Retina (tissue), 1 donor: ENCODE measurements around the gene GPHA2.
A peak's percentile ranks its signal among the peaks of the same experiment; 100 is the strongest.

Experiments
- DNase-seq: peaks from one replicate; pipeline ENCODE4 v3.0.0-alpha.2; 2016

GPHA2 gene

DNA sequence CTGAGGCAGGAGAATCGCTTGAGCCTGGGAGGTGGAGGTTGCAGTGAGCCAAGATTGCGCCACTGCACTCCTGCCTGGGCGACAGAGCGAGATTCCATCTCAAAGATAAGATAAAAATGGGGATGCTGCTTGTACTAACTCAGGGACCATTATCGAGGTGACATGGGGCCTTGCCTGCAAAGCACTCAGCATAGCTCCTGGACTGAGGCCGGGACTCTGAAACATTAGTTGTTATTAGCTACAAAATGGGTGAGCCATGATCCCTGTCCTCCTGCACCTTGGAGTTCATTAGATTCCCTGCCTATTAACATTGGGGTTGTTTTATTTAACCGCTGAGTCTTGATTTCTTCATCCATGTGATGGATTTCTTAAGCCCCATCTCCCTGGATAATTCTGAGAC, 6.1 kb downstream of the GPHA2 start:
- no peak for DNase-seq

DNA sequence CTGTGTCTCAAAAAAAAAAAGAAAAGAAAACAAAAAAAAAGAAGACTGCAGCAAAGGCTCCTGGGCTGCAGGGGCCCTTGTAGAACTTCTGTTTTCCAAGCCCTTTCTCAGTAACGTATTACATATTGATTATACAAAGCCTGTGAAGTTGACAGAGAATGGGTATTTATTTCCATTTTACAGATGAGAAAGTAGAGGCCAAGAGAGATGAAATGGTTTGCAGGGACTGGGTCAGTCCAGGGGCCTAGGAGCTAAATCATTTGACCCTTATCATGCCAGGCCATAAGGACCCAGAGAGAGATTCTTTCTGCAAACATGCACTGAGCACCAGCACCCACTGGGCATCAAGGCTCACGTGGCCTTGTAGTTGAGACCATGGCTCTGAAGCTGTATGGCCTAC, 6.7 kb downstream of the GPHA2 start:
- DNase-seq = no peak

DNA sequence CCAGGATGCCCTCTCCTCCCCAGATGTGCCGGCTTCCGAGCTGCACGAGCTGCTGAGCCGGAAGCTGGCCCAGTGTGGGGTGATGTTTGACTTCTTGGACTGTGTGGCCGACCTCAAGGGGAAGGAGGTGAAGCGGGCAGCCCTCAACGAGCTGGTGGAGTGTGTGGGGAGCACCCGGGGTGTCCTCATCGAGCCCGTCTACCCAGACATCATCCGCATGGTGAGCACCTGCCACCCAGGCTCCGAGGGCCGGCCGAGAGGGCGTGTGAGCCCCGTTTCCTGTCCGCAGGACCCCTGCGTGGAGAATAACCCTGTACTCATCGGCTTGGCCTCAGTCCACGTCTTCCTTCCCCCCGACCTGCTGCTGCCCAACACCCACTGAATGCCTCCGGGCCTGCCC, 9.0 kb downstream of the GPHA2 start:
- DNase-seq = no peak

DNA sequence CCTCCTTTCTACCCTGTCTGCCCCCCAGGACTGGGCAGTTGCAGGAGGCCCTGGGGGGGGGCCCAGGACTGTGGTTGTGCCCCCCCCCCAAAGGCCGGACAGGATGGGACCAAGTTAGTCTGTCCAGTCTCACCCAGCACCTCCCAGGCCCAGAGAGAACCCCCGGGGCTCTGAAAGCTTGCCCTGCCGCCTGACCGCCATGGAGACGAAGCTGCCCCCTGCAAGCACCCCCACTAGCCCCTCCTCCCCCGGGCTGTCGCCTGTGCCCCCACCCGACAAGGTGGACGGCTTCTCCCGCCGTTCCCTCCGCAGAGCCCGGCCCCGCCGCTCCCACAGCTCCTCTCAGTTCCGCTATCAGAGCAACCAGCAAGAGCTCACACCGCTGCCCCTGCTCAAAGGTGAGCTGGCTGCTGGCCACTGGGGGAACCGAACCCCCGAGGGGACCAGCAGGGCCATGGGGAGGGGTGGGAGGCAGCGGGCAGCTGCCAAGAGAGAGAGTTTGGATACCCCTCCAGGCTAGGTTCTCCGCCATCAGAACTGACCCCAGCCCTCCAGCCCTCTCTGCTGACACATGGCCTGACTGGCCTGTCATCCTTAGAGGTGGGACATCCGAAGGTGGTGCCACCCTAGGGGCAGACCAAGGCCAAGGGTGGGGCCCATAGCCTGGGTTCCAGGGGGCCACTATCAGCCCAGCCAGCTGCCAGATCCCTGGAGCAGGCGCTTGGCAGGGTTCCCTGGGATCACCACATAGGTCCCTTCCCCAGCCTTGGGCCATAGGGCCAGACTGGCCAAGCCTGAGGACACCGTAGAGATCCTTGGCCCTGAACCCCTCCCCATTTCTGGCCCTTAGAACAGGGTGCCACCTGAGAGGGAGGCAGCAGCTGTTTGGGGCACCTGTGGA, 9.9 kb downstream of the GPHA2 start:
- DNase-seq = no peak

DNA sequence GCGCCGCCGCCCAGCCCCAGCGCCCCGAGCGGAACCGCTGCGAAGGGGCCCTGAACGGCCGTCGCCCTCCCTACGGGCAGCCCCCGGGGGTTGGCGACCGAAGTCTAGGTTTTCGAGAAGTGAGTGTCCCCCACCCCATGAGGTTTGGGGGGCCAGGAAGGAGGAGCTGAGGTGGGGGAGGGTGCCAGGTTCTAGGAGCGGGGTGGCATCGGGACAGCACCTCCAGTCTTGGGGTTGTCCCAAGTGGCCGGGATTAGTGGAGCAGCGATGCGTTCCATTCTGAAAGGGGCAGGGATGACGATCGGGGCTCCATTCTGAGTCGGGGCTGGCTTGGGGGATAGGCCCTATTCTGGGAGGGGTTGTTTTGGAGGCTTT, 10.8 kb downstream of the GPHA2 start:
- no peak for DNase-seq

DNA sequence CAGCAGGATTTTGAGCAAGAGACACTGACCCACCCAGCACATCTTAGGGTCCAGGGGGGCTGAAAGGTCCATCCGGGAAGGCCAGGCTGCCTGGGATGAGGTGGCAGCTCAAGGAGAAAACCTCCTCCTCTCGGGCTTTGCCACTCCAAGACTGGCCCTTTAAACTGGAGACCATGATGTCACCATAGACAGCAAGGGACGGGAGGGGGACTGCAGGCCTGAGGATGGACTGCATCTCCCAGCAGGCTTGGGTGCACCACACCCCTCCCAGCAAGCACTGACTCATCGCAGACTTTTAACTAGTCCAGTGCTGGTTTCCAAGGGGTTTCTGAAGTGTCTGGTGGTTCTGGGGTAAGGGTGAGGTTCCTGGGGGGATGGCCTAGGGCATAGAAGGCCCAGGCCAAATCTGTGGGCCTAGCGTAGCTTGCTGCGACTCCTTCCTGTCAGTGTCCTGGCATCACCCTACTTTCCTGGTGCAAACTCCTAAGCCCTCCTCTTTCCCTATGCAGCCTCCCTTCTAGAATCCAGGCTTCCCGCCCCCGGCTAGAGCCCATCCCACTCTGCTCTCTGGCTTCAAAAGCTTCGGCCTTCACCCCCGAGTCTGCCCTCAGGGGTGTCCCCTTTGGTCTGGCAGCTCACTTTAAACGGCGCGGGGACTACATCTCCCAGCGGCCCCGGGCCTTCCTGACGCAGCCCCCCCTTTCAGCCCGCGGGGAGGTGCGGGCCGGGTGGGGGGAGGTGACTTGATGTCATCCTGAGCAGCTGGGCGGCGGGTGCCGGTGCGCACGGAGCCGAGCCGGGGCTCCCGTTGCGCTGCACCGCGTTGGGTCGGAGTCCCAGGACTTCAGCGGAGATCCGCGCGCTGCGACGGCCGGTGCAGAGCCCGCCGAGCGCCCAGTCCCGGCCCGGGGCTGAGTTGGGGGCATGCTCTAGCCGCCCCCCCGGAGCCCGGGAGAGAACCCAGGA, 11.5 kb downstream of the GPHA2 start, which contains the start of gene PPP2R5B:
TSS of gene PPP2R5B (plus strand) at position 746 of the 966 bp plus-strand sequence. CDS start 1,046 bp downstream, outside the sequence.
- DNase-seq = peak; percentile 94

DNA sequence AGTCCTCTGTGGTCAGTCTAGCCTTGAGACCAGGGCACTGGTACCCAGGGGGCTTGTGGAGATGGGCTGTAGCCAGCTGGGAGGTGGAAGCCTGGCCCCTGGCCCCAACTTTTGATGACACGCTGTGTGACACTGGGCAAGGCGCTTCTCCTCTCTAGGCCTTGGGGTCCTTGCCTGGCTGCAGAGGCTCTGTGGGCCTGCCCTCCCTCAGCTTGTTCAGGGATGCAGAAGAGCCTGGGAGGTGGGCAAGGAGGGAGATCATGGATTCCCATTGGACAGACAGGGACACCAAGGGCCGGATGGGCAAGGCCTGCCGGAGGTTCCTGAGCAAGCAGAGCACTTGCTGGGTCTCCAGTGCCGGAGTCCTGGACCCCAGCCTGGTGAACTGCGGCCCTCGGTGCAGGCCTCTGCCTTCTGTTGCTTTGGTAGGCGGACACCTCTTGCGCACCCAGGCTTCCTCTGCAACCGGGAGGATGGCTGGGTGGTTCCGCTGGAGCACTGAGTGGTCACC, 12.5 kb downstream of the GPHA2 start:
- no peak for DNase-seq

DNA sequence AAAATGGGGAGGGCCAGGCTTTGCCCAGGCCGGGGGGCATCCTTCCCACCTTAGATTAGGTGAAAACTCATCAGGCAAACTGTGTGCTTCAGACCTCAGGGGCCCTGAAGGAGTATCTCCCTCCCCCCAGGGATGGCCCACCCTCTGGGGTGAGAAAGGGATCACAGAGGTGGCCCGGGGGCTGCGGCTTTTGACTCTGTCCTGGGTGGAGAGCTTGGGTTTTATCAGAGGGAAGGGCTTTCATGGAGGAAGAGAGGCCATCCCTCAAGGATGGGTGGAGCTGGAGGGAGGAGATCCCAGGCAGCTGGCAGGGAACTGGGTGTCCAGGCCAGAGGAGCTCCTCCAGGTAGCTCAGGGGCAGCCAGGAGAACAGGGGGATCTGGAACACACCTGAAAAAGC, 14.3 kb downstream of the GPHA2 start:
- no peak for DNase-seq

DNA sequence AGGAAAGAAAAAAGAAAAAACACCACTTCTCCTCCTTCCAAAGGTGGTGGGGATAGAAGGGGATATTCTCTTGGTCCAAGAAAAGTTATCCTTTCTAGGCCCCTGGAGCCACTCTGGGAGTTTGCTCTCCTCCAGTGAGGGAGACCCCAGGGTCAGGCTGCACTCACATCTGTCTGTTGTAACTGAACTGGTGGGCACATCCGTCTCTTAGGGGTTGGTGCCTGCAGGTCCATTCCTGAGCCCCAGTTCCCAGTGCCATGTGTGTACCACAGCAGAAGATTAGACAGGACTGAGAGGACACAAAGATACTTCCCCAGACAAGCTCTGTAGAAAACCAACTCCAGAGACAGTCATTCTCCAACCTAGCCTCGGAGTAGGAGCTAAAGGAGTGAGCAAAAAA, 15.6 kb downstream of the GPHA2 start:
- DNase-seq = no peak

DNA sequence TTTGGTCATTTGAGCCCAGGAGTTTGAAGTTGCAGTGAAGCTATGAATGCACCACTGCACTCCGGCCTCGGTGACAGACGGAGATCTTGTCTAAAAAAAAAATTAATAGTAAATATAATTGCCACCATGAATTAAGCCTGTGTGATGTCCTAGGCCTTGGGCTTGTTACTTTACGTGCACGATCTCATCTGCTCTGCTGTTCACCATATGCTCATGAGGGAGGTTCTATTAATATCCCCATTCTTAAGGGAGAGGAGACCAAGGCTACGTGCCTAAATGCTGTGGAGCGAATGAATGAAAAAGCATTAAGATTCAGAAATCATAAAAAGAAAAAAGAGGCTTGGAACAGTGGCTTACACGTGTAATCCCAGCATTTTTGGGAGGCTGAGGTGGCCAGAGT, 16.1 kb downstream of the GPHA2 start:
- DNase-seq = no peak

DNA sequence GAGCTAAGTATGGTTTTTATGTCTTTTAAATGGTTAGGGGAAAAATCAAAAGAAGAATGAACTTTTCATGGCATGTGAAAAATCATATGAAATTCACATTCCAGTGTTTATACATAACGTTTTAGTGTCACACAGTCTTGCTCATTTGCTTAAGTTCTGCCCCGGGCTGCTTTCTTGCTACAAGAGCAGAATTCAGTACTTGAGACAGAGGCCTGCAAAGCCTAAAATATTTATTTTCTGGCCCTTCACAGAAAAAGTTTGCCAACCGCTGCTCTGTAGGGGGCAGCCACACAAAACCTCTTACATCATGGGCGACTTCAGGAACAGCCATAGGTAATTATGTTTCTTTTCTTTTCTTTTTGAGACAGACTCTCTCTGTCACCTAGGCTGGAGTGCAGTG, 17.7 kb downstream of the GPHA2 start:
- no peak for DNase-seq

DNA sequence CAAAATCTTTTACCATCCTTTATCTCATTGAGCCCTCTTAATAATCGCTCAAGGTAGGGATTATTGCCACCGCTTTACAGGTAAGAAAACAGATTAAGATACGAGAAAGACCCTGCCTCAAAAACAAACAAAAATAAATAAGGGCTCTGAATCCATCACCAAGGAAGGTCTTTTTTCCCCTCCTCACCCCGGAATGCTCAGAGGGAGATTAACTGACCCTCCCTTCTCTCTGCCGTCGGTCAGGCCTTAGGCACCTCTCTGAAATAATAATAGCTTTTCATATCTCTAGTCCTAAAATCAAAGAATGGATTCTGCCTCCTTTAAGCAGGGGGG, 18.1 kb downstream of the GPHA2 start:
- no peak for DNase-seq

DNA sequence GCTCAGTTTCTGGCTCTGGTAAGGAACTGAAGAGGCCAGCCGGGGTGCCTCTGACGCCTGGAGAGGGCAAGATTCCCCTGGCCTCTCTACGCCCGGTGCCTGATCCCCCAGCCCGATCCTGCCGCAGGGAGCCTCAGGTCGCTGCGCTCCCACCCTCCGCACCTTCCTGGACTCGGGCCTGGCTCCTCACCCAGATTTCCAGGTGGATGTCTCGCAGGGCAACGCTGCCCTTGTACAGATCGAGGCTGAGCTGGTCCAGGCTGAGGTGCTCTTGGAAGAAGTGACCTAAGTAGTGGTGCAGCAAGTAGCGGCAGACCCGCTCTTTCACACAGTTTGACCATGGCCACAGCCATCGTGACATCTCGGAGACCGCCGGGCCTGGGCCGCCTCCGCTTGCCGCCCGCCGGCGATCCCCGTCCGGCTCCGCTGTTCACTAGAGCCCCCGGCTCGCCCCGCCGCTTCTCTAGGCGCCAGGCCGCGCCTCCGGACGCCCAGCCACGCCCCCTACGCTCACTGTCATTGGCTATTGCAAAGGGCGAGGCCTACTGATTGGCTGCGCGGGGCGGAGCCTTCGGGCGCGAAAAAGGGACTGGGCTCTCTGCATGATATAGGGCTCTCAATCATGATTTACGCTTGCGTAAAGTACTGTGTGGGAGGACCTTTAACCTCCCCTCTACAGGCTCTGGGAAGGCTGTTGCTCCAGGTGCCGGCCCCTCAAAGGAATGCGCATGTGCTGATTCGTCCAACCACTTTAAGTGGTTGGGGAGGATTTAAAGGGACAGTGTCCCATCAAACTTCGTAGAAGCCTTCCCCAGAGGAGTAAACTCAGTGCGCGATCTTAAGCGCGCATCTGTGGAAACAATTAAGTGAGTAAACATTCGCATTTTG, 18.7 kb downstream of the GPHA2 start, which contains the start of gene ATG2A:
TSS of gene ATG2A (minus strand) at position 435 of the 888 bp plus-strand sequence. CDS start at position 361, 74 bp downstream.
- DNase-seq = peak; percentile 96

DNA sequence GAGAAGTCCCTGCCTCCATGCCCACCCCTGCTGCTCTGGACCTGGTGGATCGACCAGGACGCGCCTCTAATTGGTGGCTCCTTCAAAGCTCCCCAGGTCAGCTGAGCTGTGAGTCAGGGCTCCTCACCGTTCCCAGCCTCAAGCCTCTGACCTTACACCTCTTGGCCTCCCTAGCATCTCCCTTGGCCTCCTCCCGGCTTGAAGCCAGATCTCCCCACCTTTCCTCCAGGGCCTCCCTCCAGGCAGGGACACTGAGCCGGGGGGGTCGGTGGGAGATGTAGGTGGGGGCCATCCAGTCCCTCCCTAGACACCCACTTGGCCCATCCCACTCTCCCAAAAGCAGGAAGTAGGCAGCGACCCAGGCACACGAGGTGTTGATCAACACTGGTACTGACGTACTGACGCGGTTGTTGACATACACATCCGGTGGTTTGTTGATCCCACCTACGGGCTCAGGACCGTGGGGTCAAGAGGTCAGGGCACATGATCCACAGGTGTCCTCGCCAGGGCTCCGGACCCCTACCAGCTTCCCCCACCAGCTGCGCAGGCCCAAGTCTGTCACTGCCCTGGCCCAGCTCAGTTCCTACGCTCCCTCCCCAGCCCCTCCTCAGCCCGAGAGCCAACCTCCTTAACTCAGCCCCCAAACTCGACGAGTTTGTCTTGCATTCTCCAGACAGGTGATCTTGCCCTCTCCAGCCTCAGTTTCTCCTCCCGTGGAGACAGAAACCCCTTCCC, 19.5 kb downstream of the GPHA2 start:
- no peak for DNase-seq

DNA sequence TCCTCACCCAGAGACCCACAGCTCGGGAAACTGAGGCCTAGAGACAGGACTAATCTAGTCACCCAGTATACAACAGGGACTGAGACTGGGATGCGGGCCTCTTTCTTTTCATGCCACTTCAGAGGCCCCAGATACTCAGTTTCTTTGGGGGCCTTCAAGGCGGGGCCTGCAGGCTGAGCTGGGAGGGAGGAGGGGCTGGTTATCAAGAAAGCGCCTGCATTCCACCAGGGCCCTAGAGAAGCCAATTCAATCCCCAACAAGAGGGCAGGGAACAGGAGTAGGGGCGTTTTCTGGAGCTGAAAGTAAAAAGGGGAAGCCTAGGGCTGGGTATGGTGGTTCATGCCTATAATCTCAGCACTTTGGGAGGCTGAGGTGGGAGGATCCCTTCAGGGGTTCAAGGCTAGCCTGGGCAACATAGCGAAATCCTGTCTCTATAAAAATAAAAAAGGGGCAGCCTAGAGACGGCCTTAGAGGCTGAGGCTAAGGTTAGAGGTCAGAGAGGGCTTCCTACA, 20.3 kb downstream of the GPHA2 start:
- no peak for DNase-seq

DNA sequence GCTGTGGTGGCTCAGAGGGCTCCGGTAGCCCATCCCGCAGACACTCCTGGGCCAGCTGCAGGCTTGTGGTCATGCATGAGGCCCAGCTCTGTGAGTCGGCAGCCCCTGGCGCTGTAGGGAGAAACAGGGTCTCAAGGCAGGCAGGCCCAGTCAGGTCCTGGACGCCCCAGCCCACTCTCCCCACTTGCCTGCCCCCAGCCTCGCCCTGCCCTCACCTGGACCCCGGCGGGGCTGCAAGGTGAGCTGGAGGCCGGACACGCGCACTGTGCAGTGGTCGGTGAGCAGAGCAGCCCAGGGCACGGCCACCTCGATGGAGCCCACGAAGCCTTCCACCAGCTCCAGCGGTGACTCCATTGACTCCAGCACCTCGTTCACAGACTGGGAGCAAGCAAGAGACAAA, 21.6 kb downstream of the GPHA2 start:
- no peak for DNase-seq

DNA sequence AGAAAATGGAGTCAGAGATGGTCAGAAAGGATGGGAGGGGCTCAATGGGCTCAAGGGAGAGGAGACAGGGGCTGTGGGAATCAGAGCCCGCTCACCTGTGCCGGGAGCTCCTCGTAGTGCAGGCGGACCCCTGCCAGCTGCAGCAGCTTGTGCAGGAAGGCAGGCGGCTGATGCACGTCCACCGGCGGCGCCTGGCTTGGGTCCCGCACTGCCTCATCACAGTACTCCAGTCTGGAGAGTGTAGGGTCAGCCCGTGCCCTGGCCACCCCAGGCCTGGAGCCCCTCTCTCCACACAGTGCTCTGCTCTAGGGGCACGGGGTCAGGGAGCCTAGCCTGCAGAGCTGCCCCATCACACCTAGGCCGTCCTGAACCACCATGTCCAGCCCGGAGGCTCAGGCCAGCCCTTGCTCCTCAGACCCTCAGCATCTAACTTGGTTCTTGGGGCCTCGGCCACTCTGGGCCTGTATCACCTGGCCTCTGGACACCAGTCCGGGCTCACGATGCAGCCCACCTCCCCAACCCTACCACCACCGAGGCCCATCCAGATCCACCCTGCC, 22.4 kb downstream of the GPHA2 start:
- no peak for DNase-seq

DNA sequence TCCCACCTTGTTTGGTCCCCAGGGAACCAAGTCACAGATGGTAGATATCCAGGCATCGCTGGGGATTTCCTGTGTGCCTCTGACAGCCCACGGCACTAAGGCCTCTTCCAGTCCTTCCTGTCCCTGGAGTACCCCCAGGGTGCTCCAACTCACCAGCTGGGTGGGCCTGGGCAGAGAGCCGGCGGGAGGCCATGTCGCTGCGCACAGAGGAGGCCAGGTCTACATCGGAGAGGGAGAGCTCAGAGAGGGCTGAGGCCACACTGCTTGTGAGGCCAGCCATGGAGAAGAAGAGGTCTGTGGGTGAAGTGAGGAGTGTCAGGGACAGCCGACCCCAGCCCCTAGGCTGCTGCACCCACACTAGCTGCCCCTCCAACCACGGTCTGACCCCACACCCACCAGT, 24.0 kb downstream of the GPHA2 start:
- no peak for DNase-seq

DNA sequence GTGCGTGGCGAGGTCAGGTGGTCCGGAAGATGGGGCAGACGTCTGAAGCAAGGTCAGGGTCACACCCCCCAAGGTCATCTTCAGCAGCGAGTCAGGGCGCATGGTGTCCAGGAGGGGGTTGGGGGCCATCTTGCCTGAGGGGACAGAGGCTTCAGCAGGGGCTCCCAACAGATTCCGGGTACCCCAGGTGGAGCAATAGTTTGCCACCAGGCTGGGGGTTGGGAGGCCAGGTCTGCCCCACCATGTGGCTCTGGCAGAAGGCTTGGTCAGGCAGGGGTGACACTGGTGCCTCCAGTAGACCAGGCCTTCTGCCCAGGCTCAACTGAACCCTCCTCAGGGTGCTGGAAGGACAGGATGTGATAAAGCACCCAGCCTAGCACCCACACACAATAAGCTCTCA, 24.6 kb downstream of the GPHA2 start:
- DNase-seq = no peak

DNA sequence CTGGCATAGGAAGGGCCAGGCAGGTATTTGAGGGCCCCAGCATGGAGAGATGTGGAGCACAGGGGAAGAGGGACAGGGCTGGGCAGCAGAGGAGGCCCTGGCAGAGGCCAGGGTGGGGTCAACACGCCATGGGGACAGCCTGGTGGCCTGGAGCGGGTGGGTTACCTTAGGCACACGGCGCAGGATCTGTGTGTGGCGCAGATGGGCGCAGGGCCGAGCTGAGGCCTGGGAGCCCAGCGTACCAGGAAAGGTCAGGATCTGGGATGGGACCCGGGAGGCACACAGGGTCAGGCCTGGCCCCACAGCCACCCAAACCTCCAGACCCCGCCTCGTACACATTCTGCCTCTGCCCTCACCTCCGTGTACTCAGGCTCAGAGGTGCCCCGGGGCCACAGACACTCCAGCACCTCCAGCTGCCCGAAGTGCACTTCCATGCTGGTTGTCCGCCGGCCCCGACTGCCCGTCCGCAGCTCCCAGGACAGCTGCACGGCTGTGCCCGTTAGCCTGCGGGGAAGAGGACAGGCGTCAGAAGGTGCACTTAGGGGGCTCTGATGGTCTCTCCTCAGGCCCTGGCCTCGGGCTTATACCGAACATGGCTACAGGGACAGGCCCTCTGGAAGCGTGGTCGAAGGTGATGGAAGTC, 25.1 kb downstream of the GPHA2 start:
- no peak for DNase-seq
